HEK293 (cell line): ENCODE results near the gene ZNF768.

Source experiments
- RBAK ChIP-seq: fragments of 450-650 bp; formaldehyde crosslinking; IDR thresholded peaks from 2 replicates; pipeline ENCODE4 v1.5.1; 2016; ENCODE audit warnings: missing biosample characterization, missing genetic modification characterization
- YY1 ChIP-seq: fragments of 450-650 bp; formaldehyde crosslinking; IDR thresholded peaks from 2 replicates; pipeline ENCODE4 v1.5.1; 2018; ENCODE audit warnings: missing biosample characterization, missing genetic modification characterization
- ZFP3 ChIP-seq: fragments of 450-650 bp; formaldehyde crosslinking; IDR thresholded peaks from 2 replicates; pipeline ENCODE4 v1.5.1; 2016; ENCODE audit warnings: low read depth, missing biosample characterization, missing genetic modification characterization
- ZNF76 ChIP-seq: fragments of 450-650 bp; formaldehyde crosslinking; IDR thresholded peaks from 2 replicates; pipeline ENCODE4; 2016; ENCODE audit warnings: low read depth, missing biosample characterization, missing genetic modification characterization, borderline replicate concordance
- TF ChIP-seq, protein P1 (sequence below): fragments of 450-650 bp; formaldehyde crosslinking; IDR thresholded peaks from 2 replicates; pipeline ENCODE4 v1.5.1; 2016; ENCODE audit warnings: missing biosample characterization, missing genetic modification characterization

DNA sequence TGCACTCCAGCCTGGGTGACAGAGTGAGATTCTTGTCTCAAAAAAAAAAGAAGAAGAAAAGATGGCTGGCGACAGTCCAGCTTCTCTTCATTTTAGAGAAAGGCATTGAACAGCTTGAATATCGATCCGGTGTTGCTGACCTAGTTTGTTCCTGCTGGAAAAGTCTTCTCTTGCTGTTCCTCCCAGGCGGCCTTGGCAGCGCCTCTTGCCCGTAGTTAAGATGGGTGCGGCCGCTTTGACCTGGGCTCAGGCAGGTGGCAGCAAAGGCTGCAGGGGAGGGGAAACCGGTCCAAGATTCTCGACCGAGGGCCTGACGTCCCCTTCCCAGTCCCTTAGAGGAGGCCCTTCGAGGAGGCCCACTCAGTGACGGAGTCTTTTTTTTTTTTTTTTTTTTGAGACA lies 35.7 kb upstream of the ZNF768 start:
- TF ChIP-seq, protein P1, sequence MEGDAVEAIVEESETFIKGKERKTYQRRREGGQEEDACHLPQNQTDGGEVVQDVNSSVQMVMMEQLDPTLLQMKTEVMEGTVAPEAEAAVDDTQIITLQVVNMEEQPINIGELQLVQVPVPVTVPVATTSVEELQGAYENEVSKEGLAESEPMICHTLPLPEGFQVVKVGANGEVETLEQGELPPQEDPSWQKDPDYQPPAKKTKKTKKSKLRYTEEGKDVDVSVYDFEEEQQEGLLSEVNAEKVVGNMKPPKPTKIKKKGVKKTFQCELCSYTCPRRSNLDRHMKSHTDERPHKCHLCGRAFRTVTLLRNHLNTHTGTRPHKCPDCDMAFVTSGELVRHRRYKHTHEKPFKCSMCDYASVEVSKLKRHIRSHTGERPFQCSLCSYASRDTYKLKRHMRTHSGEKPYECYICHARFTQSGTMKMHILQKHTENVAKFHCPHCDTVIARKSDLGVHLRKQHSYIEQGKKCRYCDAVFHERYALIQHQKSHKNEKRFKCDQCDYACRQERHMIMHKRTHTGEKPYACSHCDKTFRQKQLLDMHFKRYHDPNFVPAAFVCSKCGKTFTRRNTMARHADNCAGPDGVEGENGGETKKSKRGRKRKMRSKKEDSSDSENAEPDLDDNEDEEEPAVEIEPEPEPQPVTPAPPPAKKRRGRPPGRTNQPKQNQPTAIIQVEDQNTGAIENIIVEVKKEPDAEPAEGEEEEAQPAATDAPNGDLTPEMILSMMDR: no peak
- TF ChIP-seq YY1 (no peak), RBAK (tag by site-specific recombination) (no peak), ZNF76 (tag by site-specific recombination) (no peak), ZFP3 (tag by site-specific recombination) (no peak)
